ENCODE results near the gene MTUS2. TPM values are rescaled to one million over a fixed set of nuclear protein-coding genes. Genes with fewer than 3 reads are reported as not detected.

The MTUS2 gene
- total and polyA plus RNA-seq, 10 of the 15 experiments (the other 5 are each of a cell fraction or from before 2014, with no cell fraction given): under 0.01 to 0.05 (median 0.02) TPM; not detected in 6

DNA sequence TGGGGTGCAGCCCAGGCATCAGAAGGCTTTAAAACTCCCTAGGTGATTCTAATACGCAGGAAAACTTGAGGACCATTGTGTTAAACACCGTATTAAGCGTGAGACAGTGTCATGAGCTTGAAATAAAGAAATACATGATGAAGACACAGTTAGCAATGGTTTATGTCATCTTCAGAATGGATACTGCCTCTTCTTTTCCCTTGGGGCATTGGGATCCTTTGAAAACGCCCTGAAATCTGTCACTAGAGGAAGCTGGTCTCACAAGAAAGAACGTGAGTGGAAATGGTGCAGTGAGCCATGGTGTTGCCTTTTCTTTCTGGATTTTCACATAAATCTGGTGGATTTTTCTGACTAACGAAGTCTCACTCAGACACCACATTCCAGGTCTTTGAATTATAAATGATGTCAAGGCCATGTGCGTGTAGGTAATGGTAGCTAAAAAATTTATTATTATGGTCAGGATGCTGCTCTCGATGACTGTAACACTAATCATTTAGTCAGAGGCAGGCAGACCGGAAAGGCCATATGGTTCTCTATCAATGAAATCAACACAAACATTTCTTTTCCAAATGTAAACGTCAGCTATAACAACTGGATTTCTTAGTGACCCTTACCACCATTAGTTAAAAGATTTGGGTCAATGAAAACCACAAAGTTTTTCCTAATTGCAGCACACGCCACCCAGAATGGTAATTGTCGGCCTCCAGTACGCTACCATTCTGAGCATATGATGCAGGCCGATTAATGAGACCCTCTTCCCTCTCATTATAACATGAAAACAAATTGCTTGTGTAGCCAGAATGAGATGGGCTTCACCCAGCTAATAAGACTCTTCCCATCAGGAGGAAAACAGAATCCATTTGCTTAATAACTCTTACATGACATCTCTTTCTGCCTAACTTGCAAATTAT lies 669.8 kb downstream of the MTUS2 start:
- FAIRE-seq (no peak), ATAC-seq (no peak), DNase-seq (ENCODE audit: low read depth, low spot score) (no peak)
- Histone ChIP-seq H3K36me3 (ENCODE audit: control insufficient read depth in 2 of 2, insufficient read depth in 2 of 2, low read length in 1 of 2) (no peaks in the 10 kb centered on the region), H2AFZ (ENCODE audit: control insufficient read depth, low read depth, low read length) (no peak overlapping the region), H3K27me3 (replicated peaks in 1 of 2; ENCODE audit: control insufficient read depth in 2 of 2, insufficient read depth in 2 of 2, low read length in 1 of 2) (no peaks in the 10 kb centered on the region; a peak in 1 of 4 replicates), H3K9me3 (replicated peaks; ENCODE audit: control insufficient read depth, insufficient read depth, low read length) (no peaks in the 10 kb centered on the region), H3K4me3 (no peak overlapping the region), H3K4me1 (ENCODE audit: control insufficient read depth, insufficient read depth, low read length) (no peaks in the 10 kb centered on the region), H3K4me2 (ENCODE audit: control insufficient read depth, insufficient read depth) (no peak overlapping the region), H3K79me2 (ENCODE audit: control insufficient read depth, insufficient read depth, low read length) (no peaks in the 10 kb centered on the region), H4K20me1 (ENCODE audit: control insufficient read depth, insufficient read depth) (no peaks in the 10 kb centered on the region), H3K9ac (ENCODE audit: control insufficient read depth, insufficient read depth, low read length) (no peak overlapping the region), H3K27ac (ENCODE audit: control insufficient read depth, insufficient read depth) (no peak overlapping the region)
- BruUV-seq (replicated peaks): no TSS peak
- intact Hi-C loops (cut with micrococcal nuclease; ENCODE audit: unreplicated experiment): no loop called here
- in situ Hi-C loops (cut with MboI): no loop called here
- ChIA-PET RAD21 (ENCODE audit: unreplicated experiment) (no interaction called here), SMC1A (ENCODE audit: uncharacterized antibody, unreplicated experiment) (no interaction called here), POLR2A (no interaction called here), CTCF (interaction anchor here (1.0 kb wide), 1 partner anchor 16 kb away, joined by 3 read pairs; no protein-coding TSS in a partner anchor)
- WGBS (ENCODE audit: insufficient coverage, insufficient replicate concordance, low lambda C conversion rate, missing lambda C conversion rate): 56% methylated on average over 14 of the region's 14 CpGs
- TF ChIP-seq SREBF1 (IDR thresholded peaks at IDR 0.05; ENCODE audit: low read length) (no peak), CBX3 (IDR thresholded peaks at IDR 0.05; ENCODE audit: borderline replicate concordance, low read depth) (no peak), ESRRA (IDR thresholded peaks at IDR 0.05; ENCODE audit: low read length) (no peak), MTA2 (IDR thresholded peaks at IDR 0.05; ENCODE audit: low read depth) (no peak)
- TF ChIP-seq, protein P1, sequence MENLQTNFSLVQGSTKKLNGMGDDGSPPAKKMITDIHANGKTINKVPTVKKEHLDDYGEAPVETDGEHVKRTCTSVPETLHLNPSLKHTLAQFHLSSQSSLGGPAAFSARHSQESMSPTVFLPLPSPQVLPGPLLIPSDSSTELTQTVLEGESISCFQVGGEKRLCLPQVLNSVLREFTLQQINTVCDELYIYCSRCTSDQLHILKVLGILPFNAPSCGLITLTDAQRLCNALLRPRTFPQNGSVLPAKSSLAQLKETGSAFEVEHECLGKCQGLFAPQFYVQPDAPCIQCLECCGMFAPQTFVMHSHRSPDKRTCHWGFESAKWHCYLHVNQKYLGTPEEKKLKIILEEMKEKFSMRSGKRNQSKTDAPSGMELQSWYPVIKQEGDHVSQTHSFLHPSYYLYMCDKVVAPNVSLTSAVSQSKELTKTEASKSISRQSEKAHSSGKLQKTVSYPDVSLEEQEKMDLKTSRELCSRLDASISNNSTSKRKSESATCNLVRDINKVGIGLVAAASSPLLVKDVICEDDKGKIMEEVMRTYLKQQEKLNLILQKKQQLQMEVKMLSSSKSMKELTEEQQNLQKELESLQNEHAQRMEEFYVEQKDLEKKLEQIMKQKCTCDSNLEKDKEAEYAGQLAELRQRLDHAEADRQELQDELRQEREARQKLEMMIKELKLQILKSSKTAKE (IDR thresholded peaks at IDR 0.05; ENCODE audit: low read depth, poor library complexity, severe bottlenecking): no peak
